Right cardiac atrium (tissue), 5 donors: ENCODE data around the gene ZNF516. TPM values are rescaled to one million over a fixed set of nuclear protein-coding genes. Genes with fewer than 3 reads are reported as not detected.

ENCODE experiments used
- ATAC-seq, 2 donors: fragments of 200-7000 bp; cut with Tn5 transposase; one replicate each; pipeline versions ENCODE4 v1.8.0 to v1.9.1; 2020; ENCODE audit warnings: moderate library complexity in 2 of 2, mild to moderate bottlenecking in 1 of 2
- DNase-seq, 3 donors: peaks; one replicate each; pipeline ENCODE4 v3.0.0-alpha.2; 2020
- H3K27ac ChIP-seq: one replicate; pipeline ENCODE4 v1.5.1; 2013; ENCODE audit warnings: mild to moderate bottlenecking, low read length, control low read depth, moderate library complexity
- H3K27me3 ChIP-seq: one replicate; pipeline ENCODE4 v1.6.1; 2013; ENCODE audit not compliant: control insufficient read depth, insufficient read depth
- H3K4me1 ChIP-seq: one replicate; pipeline ENCODE4 v1.6.1; 2013; ENCODE audit warnings: low read length; ENCODE audit not compliant: control insufficient read depth, insufficient read depth
- H3K4me3 ChIP-seq: one replicate; pipeline ENCODE4 v1.5.1; 2013; ENCODE audit warnings: low read length, control low read depth
- H3K9me3 ChIP-seq: one replicate; pipeline ENCODE4 v1.6.1; 2013; ENCODE audit warnings: low read length; ENCODE audit not compliant: control insufficient read depth
- WGBS: extraction: QIAGEN DNeasy Blood & Tissue Kit; methylation state at CpG from one replicate; pipeline ENCODE4 v1.1.7; 2013; 5-methylcytosine and 5-hydroxymethylcytosine counted together
- intact Hi-C, 4 donors: fragments of 100-400 bp; cut with DNase I; formaldehyde crosslinking; loops; one replicate each; pipeline versions ENCODE4 v1.11.0 to v1.14.0; 2022 to 2023
- polyA plus RNA-seq: library from polyadenylated mRNA; stranded (reverse); fragments of 200-250 nt; gene quantifications from one replicate; pipeline ENCODE4 v1.2.3, GENCODE V29; 2013
- total RNA-seq, 4 donors: library from RNA; stranded (reverse); fragmentation: NEBNext Ultra II Directional; extraction: Animal tissue kit (Norgen Biotek cat#: 25700); gene quantifications; one replicate each; pipeline ENCODE4 v1.2.1, GENCODE V29; 2021
- donor health status: healthy with polysubstance abuse.
- donor health status: DM: no; HTN: yes; CAD: no.
- donor health status: DM: no; HTN: no; CAD: no.
- donor health status: DM: no; HTN: yes; CAD: no; lungs with severe emphysema.
- donor health status: DM: yes; HTN: yes; CAD: no.

The ZNF516 gene
- total and polyA plus RNA-seq, 5 donors = 4.8 to 16.2 (median 11.2) TPM

DNA sequence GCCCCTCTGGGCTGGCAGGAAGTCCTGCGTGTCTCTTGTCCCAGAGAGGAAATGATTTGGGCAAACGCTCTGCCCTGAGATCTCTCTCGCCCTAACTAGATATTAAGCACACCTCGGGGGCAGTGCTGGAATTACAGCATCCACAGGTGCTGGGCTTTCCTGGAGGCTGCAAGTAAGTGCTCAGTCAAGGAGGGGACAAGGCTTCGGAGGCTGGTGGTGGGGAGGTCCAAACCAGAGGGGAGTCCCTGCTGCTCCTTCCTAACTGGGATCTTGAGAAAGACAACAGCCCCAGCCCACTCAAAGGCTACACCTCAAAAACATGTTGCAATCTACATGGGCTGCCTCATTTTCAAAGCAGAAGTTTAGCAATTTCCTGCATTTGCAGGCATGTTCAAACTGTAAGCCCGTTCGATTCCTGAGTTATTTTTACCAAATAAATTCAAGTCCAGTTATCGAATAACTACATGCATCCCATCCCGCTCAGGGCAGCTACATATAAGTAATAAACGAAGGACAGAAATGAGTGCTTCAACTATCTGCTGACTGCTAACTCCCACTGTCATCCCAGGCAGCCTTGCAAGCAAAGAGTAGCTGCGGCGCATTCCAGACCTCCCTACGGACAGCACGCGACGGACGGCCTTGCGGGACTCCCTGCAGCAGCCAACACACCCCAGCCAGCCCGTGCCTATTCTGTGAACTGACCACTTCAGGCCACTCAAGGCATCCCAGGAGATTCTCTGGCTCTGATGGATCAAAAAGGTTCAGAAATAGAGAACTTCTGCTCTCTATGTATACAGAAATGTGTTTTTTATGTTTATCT, 27.5 kb downstream of the ZNF516 start:
- no peaks in the 10 kb centered on the region for H3K27me3 ChIP-seq
- peak in 2 of 3 donors; percentile 75 to 77 for DNase-seq
- intact Hi-C loops = no loop called here
- no peak overlapping the region for H3K27ac ChIP-seq
- 26% methylated on average over 19 of the region's 19 CpGs for WGBS
- peak; percentile 73 to 81 for ATAC-seq
- no peaks in the 10 kb centered on the region for H3K9me3 ChIP-seq
- H3K4me1 ChIP-seq = no peaks in the 10 kb centered on the region
- no peak overlapping the region for H3K4me3 ChIP-seq

DNA sequence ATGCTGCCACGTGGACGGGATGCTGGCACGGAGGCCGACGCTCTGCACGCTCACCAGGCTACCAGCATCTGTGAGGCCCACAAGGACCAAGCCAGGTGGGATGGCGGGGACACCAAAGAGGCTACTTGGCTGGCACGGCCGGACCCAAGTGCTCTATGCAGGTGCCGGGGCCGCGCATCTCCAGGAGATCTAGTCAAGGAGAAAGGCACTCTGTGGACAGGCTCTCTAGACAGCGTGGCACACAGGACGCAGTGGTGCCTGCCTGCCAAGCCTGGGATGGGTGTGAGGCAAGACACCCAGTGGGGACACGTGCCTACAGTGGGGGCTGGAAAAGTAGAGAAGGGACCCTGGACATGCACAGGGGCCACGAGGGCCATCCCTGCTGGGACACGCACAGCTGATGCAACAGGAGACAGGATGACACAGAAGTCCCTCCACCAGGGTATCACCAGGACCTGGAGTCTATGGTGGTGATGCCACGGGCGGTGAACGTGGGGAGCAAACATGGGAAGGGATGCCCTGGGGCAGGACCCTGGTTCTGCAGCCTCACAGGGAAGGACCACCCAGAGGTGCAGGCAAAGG, 28.5 kb downstream of the ZNF516 start:
- intact Hi-C loops = no loop called here
- H3K9me3 ChIP-seq = no peaks in the 10 kb centered on the region
- no peak overlapping the region for H3K27ac ChIP-seq
- ATAC-seq (peak in 1 of 2 donors; percentile 26), DNase-seq (no peak)
- H3K27me3 ChIP-seq = no peaks in the 10 kb centered on the region
- 95% methylated on average over 20 of the region's 20 CpGs for WGBS
- H3K4me3 ChIP-seq = no peak overlapping the region
- no peaks in the 10 kb centered on the region for H3K4me1 ChIP-seq

DNA sequence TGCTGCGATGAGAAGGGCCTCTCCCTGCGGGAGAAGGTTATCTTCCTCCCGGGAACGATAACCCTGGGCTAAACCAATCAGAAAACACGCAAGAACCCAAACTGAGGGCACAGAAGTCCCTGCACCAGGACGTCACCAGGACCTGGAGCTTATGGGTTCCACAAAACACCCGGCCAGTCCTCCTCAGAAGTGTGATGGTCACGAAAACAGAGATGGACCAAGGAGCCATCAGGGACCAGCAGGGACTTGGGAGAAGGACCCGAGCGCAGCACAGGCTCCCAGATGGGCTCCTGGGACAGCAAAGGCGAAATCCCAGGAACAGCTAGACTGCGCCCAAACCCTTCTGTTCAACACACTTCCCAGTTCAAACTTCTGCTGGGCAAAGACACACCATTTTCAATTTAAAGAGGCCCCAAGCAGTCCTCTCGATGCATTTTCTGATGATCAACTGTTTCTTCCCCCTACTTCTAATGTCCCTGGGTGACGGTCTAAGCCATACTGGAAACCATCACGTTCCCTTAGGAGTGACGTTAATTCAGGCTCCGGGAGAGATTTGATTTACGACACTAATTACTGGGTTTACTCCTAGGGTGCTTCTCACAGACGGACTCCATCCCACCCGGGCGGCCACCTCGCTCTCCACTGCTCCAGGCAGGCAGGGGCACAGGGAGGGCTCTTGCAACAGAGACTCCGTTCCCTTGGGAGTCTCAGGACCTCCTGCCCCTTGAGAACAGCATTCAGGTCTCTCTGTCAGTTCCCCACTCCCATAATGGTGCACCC, 29.2 kb downstream of the ZNF516 start:
- DNase-seq (no peak), ATAC-seq (no peak)
- no peak overlapping the region for H3K27ac ChIP-seq
- WGBS = 93% methylated on average over 23 of the region's 23 CpGs
- no peaks in the 10 kb centered on the region for H3K4me1 ChIP-seq
- H3K27me3 ChIP-seq = no peaks in the 10 kb centered on the region
- intact Hi-C loops = no loop called here
- no peak overlapping the region for H3K4me3 ChIP-seq
- no peaks in the 10 kb centered on the region for H3K9me3 ChIP-seq

DNA sequence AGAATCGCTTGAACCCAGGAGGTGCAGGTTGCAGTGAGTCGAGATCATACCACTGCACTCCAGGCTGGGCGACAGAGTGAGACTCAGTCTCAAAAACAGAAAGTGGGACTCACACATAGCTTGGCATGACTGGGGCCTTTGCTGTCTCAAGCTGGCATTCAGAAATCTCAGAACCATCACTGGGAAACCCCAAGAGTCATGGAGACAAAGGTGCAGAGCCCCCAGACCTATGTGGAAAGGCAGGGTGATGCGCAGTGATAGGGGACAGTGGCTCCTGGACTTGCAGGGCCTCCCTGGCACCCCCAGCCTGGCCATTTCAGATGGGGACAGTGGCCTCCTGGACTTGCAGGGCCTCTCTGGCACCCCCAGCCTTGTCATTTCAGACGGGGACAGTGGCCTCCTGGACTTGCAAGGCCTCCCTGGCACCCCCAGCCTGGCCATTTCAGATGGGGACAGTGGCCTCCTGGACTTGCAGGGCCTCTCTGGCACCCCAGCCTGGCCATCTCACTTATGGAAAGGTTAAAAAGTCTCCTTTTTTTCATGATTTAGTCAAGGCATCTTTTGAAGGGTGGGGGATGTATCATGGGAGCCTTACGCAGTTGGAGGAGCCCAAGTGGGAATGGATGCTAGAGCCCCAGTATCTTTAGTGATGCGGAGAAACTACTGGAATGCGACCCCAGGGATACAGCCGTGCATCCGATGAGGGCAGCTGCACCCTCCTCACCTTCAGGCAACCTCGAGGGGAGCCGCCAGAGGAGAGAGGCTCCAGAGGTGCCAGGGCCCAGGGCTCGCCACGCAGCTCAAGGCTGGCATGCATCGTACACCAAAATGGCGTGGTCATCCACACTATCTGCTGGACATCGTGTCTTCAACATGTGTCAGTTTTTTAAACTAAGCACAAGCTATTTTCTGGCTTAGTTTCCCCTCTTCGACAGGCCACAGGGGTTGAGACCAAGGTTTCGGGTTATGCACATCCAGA, 30.5 kb downstream of the ZNF516 start:
- no peak overlapping the region for H3K4me3 ChIP-seq
- H3K4me1 ChIP-seq = no peaks in the 10 kb centered on the region
- intact Hi-C loops = no loop called here
- ATAC-seq (no peak), DNase-seq (no peak)
- no peaks in the 10 kb centered on the region for H3K27me3 ChIP-seq
- no peak overlapping the region for H3K27ac ChIP-seq
- 95% methylated on average over 19 of the region's 19 CpGs for WGBS
- H3K9me3 ChIP-seq = no peaks in the 10 kb centered on the region

DNA sequence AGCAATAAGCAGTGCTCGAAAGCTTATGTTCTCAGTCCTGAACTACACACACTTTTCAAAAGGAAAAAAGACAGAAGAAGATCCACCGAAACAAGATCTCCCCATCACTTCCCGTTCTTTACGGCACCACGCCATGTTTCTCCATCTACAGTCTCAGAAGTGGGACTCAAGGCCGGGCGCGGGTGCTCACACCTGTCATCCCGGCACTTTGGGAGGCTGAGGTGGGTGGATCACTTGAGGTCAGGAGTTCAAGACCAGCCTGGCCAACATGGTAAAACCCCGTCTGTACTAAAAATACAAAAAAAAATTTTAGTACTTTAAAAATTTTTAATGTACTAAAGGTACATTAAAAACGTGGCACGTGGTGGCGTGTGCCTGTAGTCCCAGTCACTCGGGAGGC, 31.2 kb downstream of the ZNF516 start:
- Histone ChIP-seq H3K27me3 (no peaks in the 10 kb centered on the region), H3K4me3 (no peak overlapping the region), H3K4me1 (no peaks in the 10 kb centered on the region), H3K9me3 (no peaks in the 10 kb centered on the region), H3K27ac (no peak overlapping the region)
- intact Hi-C loops = no loop called here
- DNase-seq (no peak), ATAC-seq (no peak)
- WGBS = 96% methylated on average over 14 of the region's 14 CpGs

DNA sequence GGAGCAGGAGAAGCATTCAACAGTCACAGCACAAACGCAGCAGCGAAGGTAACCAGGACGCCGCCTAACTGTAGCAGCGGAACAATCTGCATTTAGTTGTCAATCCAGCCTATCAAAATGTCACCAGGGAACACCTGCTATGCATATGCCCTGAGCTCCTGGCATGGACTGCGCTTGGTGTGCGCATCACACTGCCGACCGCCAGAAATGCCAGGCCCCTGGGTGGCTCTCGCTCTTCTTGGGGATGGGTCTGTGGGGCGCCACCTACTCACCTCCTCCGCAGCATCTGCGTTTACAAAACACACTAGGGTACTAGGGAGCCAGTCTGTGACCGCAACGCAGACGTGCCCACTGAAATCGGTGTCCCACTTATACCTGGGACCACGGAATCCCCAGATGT, 31.7 kb downstream of the ZNF516 start:
- 95% methylated on average over 18 of the region's 18 CpGs for WGBS

DNA sequence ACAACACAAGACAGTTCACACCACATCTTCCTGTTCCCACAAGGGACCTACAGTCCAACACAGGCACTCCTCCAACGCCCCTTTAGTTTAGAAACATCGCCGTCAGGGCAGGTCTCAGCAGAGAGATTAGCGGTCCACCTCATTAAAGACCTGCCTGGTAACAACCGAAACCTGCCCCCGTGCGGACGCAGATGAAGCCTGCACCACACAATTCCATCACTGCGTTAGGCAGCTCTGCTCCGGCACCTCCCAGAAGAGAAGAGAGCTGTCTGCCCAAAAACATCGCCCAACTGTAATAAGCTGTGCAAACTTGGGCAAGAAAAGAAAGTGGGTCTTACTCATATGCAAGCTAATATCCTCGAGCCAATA, 32.7 kb downstream of the ZNF516 start:
- no peak for ATAC-seq
- Histone ChIP-seq H3K9me3 (no peaks in the 10 kb centered on the region), H3K27ac (no peak overlapping the region), H3K4me3 (no peak overlapping the region), H3K27me3 (no peaks in the 10 kb centered on the region), H3K4me1 (no peaks in the 10 kb centered on the region)
- WGBS = 95% methylated on average over 12 of the region's 12 CpGs
- intact Hi-C loops = no loop called here
- no peak for DNase-seq

More for the DNA sequence above, 31.7 kb downstream of the ZNF516 start:
- Histone ChIP-seq H3K27ac (no peak overlapping the region), H3K9me3 (no peaks in the 10 kb centered on the region), H3K4me1 (no peaks in the 10 kb centered on the region), H3K27me3 (no peaks in the 10 kb centered on the region), H3K4me3 (no peak overlapping the region)
- DNase-seq = no peak
- ATAC-seq = no peak
- intact Hi-C loops = no loop called here

DNA sequence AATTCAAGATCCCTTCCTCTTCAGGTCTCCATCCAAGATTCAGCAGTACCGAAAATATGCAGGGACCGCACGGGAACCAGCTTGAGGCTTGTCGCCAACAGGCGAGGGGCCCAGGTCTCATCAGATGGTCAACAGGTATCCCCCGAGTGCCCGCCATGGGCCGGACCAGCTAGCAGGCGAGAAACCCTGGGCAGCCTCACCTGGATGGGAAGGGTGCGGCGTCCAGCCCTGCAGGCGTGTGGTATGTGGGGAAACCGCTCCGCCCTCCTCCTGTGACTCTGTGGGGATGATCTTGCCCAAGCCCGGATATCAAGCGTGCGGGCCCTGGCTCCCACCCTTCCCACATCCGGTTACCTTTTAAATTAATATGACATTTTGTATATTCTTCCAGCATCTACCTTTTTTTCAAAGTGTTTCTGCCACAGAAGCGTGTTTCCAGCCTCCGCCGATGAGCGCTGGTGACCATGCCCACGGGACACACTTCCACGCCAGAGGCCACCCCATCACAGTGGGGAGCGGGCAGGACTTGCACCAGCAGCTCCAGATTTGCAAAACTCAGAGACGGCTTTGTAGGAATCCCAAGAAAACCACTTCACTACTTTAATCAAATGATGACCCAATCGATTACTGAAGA, 33.2 kb downstream of the ZNF516 start:
- Histone ChIP-seq H3K4me1 (no peaks in the 10 kb centered on the region), H3K27ac (no peak overlapping the region), H3K9me3 (no peaks in the 10 kb centered on the region), H3K4me3 (no peak overlapping the region), H3K27me3 (no peaks in the 10 kb centered on the region)
- ATAC-seq = no peak
- WGBS = 96% methylated on average over 27 of the region's 27 CpGs
- no peak for DNase-seq
- intact Hi-C loops = no loop called here

DNA sequence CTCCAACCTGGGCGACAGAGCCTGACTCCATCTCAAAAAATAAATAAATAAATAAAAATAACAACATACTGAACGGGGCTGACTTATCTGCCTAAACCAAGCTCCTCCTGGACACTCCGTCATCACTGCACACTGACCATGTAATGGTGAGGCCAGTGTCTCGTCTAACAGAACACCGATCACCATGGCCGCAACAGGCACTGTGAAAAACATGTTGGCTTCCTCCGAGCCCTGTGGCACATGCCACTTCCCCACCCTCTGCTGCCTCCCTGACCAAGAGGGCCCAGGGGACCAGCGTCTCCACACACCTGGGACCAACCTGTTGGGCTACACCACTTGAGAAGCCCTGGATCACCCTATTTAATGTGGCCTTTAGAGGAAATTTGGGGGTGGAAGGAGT, 33.9 kb downstream of the ZNF516 start:
- Histone ChIP-seq H3K27me3 (no peaks in the 10 kb centered on the region), H3K27ac (no peak overlapping the region), H3K9me3 (no peaks in the 10 kb centered on the region), H3K4me1 (no peaks in the 10 kb centered on the region), H3K4me3 (no peak overlapping the region)
- DNase-seq (no peak), ATAC-seq (no peak)
- intact Hi-C loops = no loop called here
- WGBS = 95% methylated on average over 8 of the region's 8 CpGs

DNA sequence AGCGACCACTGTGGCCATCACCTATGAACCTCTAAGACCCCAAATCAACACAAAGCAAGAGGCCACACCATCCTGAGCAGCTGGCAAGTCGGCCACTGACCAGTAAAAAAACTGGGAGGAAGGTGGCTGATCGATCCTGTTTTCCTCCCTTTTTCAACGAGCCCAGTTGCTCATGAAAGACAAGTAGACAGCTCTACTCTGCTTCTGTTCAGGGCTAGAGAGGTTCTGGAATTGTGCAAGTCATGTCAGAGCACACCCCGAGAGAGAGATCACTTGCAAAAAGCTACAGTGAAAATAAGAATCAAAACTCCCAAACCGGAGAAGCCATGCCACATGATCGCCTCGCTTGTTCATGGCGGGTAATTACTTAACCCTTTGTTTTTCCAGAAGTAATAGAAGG, 34.6 kb downstream of the ZNF516 start:
- intact Hi-C loops = no loop called here
- no peaks in the 10 kb centered on the region for H3K9me3 ChIP-seq
- H3K4me3 ChIP-seq = no peak overlapping the region
- ATAC-seq = no peak
- 76% methylated on average over 9 of the region's 9 CpGs for WGBS
- no peaks in the 10 kb centered on the region for H3K27me3 ChIP-seq
- H3K27ac ChIP-seq = no peak overlapping the region
- no peaks in the 10 kb centered on the region for H3K4me1 ChIP-seq
- no peak for DNase-seq
